OCI-LY7 (cell line): Measurements from ENCODE around the gene MPZL2. TPM values are rescaled to one million over a fixed set of nuclear protein-coding genes. Genes with fewer than 3 reads are reported as not detected.

ENCODE experiments used
- BruUV-seq: library from RNA; stranded (reverse); fragments of 400-500 nt; replicated peaks from 2 replicates; lab custom pipeline; 2021; lab: Mats Ljungman, UMichigan
- CTCF ChIA-PET: fragments of 300-600 bp; sonication (Branson Sonifier 250); formaldehyde crosslinking; loops from one replicate; lab custom pipeline; 2022; ENCODE audit warnings: antibody characterized with exemption; ENCODE audit not compliant: unreplicated experiment; lab: Charles Lee
- POLR2A ChIA-PET: fragments of 300-600 bp; sonication (Branson Sonifier 250); formaldehyde crosslinking; loops from one replicate; lab custom pipeline; 2022; ENCODE audit warnings: antibody characterized with exemption; lab: Charles Lee
- DNase-seq: peaks from one replicate; pipeline ENCODE4 v3.0.0-alpha.2; 2015; ENCODE audit warnings: low spot score
- H2AFZ ChIP-seq: fragments of 200-600 bp; sonication (generic), shearing (Covaris generic); 2 replicates; pipeline ENCODE4 v1.6.1; 2014; ENCODE audit warnings: mild to moderate bottlenecking, antibody characterized with exemption, low read length, moderate library complexity
- H3K27ac ChIP-seq: fragments of 200-600 bp; sonication (generic); 2 replicates; pipeline ENCODE4 v1.5.1; 2014; ENCODE audit warnings: mixed run types, low read depth, mild to moderate bottlenecking, moderate library complexity, low read length, inconsistent platforms; ENCODE audit not compliant: poor library complexity, severe bottlenecking
- H3K36me3 ChIP-seq: fragments of 200-600 bp; sonication (generic); 2 replicates; pipeline ENCODE4 v1.6.1; 2014; ENCODE audit warnings: mild to moderate bottlenecking, antibody characterized with exemption, low read length, moderate library complexity, mixed read lengths; ENCODE audit not compliant: insufficient read depth
- H3K4me1 ChIP-seq: fragments of 200-600 bp; sonication (generic); 2 replicates; pipeline ENCODE4 v1.5.1; 2014; ENCODE audit warnings: mild to moderate bottlenecking, low read length; ENCODE audit not compliant: insufficient read depth, poor library complexity, severe bottlenecking
- H3K4me2 ChIP-seq: fragments of 200-600 bp; sonication (generic); 2 replicates; pipeline ENCODE4 v1.6.1; 2014; ENCODE audit warnings: mild to moderate bottlenecking, low read length
- H3K4me3 ChIP-seq: fragments of 200-600 bp; sonication (generic); 2 replicates; pipeline ENCODE4 v1.5.1; 2014; ENCODE audit warnings: mild to moderate bottlenecking, low read depth, low read length; ENCODE audit not compliant: poor library complexity, severe bottlenecking
- H3K79me2 ChIP-seq: fragments of 200-600 bp; sonication (generic); 2 replicates; pipeline ENCODE4 v1.6.1; 2016; ENCODE audit warnings: low read depth, mild to moderate bottlenecking, low read length, moderate library complexity, mixed read lengths; ENCODE audit not compliant: insufficient read depth
- H3K9me2 ChIP-seq: fragments of 200-600 bp; sonication (generic); 2 replicates; pipeline ENCODE4 v1.6.1; 2016; ENCODE audit warnings: mild to moderate bottlenecking, low read length, mixed read lengths; ENCODE audit not compliant: insufficient read depth
- H3K9me3 ChIP-seq: fragments of 200-600 bp; sonication (generic); 2 replicates; pipeline ENCODE4 v1.6.1; 2014; ENCODE audit warnings: mild to moderate bottlenecking, mixed run types, low read length, mixed read lengths
- H4K20me1 ChIP-seq: fragments of 200-600 bp; sonication (generic); 2 replicates; pipeline ENCODE4 v1.6.1; 2014; ENCODE audit warnings: mild to moderate bottlenecking, antibody characterized with exemption, low read length, moderate library complexity, mixed read lengths; ENCODE audit not compliant: insufficient read depth
- EZH2phosphoT487 ChIP-seq: fragments of 200-600 bp; sonication (generic); IDR thresholded peaks from 2 replicates; pipeline ENCODE4 v1.6.1; 2018; ENCODE audit warnings: low read depth, borderline replicate concordance, mild to moderate bottlenecking, mixed run types, antibody characterized with exemption, low read length, moderate library complexity, mixed read lengths
- intact Hi-C: fragments of 100-400 bp; cut with micrococcal nuclease; formaldehyde crosslinking; loops from one replicate; pipeline ENCODE4 v1.10.0; 2022; ENCODE audit not compliant: unreplicated experiment
- total RNA-seq, 2 experiments: library from RNA; depleted of rRNA in 1 of 2; stranded (reverse); fragments of >200 nt in 1 of 2; shearing (Covaris generic) in 1 of 2; gene quantifications; 2 replicates each; pipeline ENCODE4 v1.2.3, GENCODE V29; 2014 to 2022
- TF ChIP-seq, protein P1 (sequence below): fragments of 200-600 bp; sonication (generic); conservative IDR thresholded peaks from 2 replicates; pipeline ENCODE4 v1.5.1; 2014; ENCODE audit warnings: mild to moderate bottlenecking, antibody characterized with exemption, low read length, moderate library complexity, mixed read lengths

MPZL2 gene
- total RNA-seq, 2 experiments from 2014 or later = not detected

DNA sequence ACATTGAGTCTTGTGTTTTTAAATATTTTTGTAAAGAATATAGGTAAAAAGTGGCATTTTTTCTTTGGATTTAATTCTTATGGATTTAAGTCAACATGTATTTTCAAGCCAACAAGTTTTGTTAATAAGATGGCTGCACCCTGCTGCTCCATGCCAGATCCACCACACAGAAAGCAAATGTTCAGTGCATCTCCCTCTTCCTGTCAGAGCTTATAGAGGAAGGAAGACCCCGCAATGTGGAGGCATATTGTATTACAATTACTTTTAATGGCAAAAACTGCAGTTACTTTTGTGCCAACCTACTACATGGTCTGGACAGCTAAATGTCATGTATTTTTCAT, 40.1 kb upstream of the MPZL2 start:
- Histone ChIP-seq H3K4me1 (peaks cover 13% of the 10 kb centered on the region), H3K36me3 (no peaks in the 10 kb centered on the region), H3K4me3 (no peak overlapping the region), H3K4me2 (peak overlapping the region; percentile 39), H2AFZ (peak overlapping the region; percentile 89), H4K20me1 (no peaks in the 10 kb centered on the region), H3K9me3 (no peaks in the 10 kb centered on the region), H3K9me2 (no peaks in the 10 kb centered on the region), H3K27ac (no peak overlapping the region), H3K79me2 (no peaks in the 10 kb centered on the region)
- no peak for DNase-seq
- ChIA-PET CTCF (no interaction called here), POLR2A (interaction anchor here (0.9 to 1.8 kb wide), 4 partner anchors 11 to 439 kb away, joined by 3 to 4 read pairs (median 4); partner anchors contain the start of gene MPZL3)
- TF ChIP-seq EZH2phosphoT487 = no peak
- TF ChIP-seq, protein P1, sequence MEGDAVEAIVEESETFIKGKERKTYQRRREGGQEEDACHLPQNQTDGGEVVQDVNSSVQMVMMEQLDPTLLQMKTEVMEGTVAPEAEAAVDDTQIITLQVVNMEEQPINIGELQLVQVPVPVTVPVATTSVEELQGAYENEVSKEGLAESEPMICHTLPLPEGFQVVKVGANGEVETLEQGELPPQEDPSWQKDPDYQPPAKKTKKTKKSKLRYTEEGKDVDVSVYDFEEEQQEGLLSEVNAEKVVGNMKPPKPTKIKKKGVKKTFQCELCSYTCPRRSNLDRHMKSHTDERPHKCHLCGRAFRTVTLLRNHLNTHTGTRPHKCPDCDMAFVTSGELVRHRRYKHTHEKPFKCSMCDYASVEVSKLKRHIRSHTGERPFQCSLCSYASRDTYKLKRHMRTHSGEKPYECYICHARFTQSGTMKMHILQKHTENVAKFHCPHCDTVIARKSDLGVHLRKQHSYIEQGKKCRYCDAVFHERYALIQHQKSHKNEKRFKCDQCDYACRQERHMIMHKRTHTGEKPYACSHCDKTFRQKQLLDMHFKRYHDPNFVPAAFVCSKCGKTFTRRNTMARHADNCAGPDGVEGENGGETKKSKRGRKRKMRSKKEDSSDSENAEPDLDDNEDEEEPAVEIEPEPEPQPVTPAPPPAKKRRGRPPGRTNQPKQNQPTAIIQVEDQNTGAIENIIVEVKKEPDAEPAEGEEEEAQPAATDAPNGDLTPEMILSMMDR = no peak
- BruUV-seq = no TSS peak
- intact Hi-C loops = no loop called here

DNA sequence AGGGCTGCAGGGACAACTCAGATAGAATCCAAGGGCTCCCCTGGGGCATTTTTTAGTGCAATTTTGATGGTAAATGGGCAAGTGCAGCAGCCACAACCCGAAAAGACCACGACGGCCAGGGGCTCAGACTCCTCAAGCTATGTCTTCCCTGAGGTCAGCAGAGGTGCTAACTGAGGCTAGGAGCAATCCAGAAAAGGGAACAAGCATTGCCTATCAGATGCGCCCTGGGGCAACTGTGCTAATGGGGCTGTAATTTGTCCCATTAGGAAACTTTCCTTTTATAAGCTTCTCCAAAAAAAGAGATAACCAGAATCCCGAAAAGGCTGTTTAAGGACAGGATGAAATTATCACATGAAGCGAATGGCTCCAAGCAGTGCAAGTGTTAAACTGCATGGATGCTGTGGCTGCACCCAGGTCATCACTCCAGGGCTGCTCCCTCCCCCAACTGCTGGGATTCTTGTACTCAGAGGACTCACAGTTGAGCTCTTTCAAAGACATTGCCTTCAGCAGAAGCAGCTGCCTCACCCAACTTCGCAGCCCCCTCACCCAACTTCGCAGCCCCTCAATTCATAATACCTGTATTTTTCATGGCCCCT, 37.6 kb upstream of the MPZL2 start:
- CTCF ChIA-PET = no interaction called here
- DNase-seq = no peak
- H3K4me1 ChIP-seq = peaks cover 13% of the 10 kb centered on the region
- POLR2A ChIA-PET = interaction anchor here (0.6 to 1.1 kb wide), 5 partner anchors 13 to 120 kb away, joined by 3 to 5 read pairs (median 4); partner anchors contain the start of gene CD3D
- H3K4me3 ChIP-seq = no peak overlapping the region
- no peaks in the 10 kb centered on the region for H3K36me3 ChIP-seq
- H3K9me2 ChIP-seq = no peaks in the 10 kb centered on the region
- no peaks in the 10 kb centered on the region for H4K20me1 ChIP-seq
- intact Hi-C loops = no loop called here
- BruUV-seq = no TSS peak
- H2AFZ ChIP-seq = no peak overlapping the region
- no peak for TF ChIP-seq EZH2phosphoT487
- TF ChIP-seq, protein P1 = no peak
- H3K27ac ChIP-seq = no peak overlapping the region
- no peaks in the 10 kb centered on the region for H3K79me2 ChIP-seq
- H3K9me3 ChIP-seq = no peaks in the 10 kb centered on the region
- no peak overlapping the region for H3K4me2 ChIP-seq
